A549 (cell line): ENCODE data around the gene TNIP3.

Source experiments
- HDAC2 ChIP-seq: fragments of 200-600 bp; sonication (generic); IDR thresholded peaks from 2 replicates; pipeline ENCODE4 v1.6.1; 2016
- MAX ChIP-seq: IDR thresholded peaks from 2 replicates; pipeline ENCODE4 v1.6.1; 2012
- POLR2A ChIP-seq: IDR thresholded peaks from 2 replicates; pipeline ENCODE4 v1.6.1; 2012; ENCODE audit warnings: mild to moderate bottlenecking, low read length
- RAD21 ChIP-seq, 2 experiments: fragments of >200 bp in 1 of 2; sonication (Bioruptor Twin) in 1 of 2; formaldehyde crosslinking in 1 of 2; IDR thresholded peaks in 1 of 2; conservative IDR thresholded peaks in 1 of 2; 2 replicates in 1 of 2; 3 replicates in 1 of 2; pipeline ENCODE4 v1.6.1; 2012 to 2018; ENCODE audit warnings: inconsistent platforms in 1 of 2
- TF ChIP-seq, protein P1 (sequence below): fragments of >200 bp; sonication (Bioruptor Twin); formaldehyde crosslinking; IDR thresholded peaks from 3 replicates; pipeline ENCODE4 v1.5.1; 2016

DNA sequence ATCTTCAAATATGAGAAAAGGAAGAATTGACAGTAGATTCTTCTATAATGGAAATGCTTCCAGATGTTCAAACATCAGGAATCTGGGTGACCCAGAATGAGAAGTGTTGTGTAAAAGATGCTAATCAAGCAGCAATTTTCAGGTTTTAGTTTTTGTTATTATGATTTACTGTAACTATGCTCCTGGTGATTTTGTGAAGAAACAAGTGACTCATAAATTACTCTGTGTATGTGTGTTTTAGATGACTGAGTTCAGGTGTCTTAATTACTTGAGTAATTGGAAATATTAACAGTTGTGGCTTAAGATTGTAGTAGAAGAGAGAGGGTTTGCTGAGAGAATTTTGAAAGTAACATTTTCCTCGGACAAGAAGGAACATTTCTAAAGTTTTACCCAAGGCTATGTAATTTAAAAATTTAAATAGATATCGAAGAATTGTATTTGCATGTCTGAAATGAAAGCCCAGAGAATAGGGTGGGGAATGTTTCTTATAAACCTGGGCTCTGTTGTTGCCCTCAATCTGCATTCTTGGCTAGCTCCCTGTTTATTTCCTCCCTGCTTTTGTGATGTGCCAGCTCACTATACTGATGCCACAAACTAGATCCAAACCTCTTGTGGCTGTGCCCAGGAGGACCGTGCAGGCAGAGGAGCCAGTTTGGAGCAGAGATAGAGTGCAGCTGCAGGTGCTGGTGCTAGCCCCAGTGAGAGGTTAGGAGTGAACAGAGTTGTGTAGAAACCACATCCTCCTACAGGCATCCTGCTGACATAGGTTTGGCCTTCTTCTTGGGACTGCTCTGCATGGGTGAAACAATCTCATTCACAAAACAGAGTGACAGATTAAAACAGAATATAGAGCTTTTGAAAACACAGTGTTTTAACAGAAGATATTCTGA, 25.4 kb upstream of the TNIP3 start:
- TF ChIP-seq POLR2A (no peak), RAD21 (conservative IDR thresholded peaks at IDR 0.05 in 1 of 2, IDR thresholded peaks at IDR 0.05 in 1 of 2) (no peak), MAX (no peak), HDAC2 (no peak)
- TF ChIP-seq, protein P1, sequence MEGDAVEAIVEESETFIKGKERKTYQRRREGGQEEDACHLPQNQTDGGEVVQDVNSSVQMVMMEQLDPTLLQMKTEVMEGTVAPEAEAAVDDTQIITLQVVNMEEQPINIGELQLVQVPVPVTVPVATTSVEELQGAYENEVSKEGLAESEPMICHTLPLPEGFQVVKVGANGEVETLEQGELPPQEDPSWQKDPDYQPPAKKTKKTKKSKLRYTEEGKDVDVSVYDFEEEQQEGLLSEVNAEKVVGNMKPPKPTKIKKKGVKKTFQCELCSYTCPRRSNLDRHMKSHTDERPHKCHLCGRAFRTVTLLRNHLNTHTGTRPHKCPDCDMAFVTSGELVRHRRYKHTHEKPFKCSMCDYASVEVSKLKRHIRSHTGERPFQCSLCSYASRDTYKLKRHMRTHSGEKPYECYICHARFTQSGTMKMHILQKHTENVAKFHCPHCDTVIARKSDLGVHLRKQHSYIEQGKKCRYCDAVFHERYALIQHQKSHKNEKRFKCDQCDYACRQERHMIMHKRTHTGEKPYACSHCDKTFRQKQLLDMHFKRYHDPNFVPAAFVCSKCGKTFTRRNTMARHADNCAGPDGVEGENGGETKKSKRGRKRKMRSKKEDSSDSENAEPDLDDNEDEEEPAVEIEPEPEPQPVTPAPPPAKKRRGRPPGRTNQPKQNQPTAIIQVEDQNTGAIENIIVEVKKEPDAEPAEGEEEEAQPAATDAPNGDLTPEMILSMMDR = no peak
